DND-41 (cell line): Measurements from ENCODE around the gene SGCG.

Experiments used
- ATAC-seq: fragments of 200-7000 bp; cut with Tn5 transposase; 3 replicates; pipeline ENCODE4 v1.9.1; 2021; ENCODE audit warnings: low read depth; ENCODE audit not compliant: insufficient read depth
- DNase-seq: peaks from one replicate; pipeline ENCODE4 v3.0.0-alpha.2; 2020
- H2AFZ ChIP-seq: 2 replicates; pipeline ENCODE4 v1.6.0; 2012; ENCODE audit warnings: low read depth, low read length
- H3K27ac ChIP-seq: 2 replicates; pipeline ENCODE4 v1.5.1; 2012; ENCODE audit warnings: low read length, inconsistent platforms
- H3K27me3 ChIP-seq: fragments of 200-600 bp; sonication (generic); 2 replicates; pipeline ENCODE4 v1.6.0; 2012; ENCODE audit warnings: low read length, mild to moderate bottlenecking, inconsistent platforms; ENCODE audit not compliant: insufficient read depth, poor library complexity
- H3K36me3 ChIP-seq: 2 replicates; pipeline ENCODE4 v1.5.1; 2012; ENCODE audit warnings: low read length, inconsistent platforms; ENCODE audit not compliant: insufficient read depth
- H3K4me1 ChIP-seq: 2 replicates; pipeline ENCODE4 v1.5.1; 2012; ENCODE audit warnings: mild to moderate bottlenecking, low read length; ENCODE audit not compliant: insufficient read depth
- H3K4me2 ChIP-seq: 2 replicates; pipeline ENCODE4 v1.6.0; 2012; ENCODE audit warnings: mild to moderate bottlenecking, moderate library complexity, low read length, inconsistent platforms; ENCODE audit not compliant: insufficient read depth
- H3K4me3 ChIP-seq, 2 experiments: fragments of 200-600 bp in 1 of 2; shearing (Covaris generic) in 1 of 2; 2 replicates each; pipeline ENCODE4 v1.5.1; 2012 to 2016; ENCODE audit warnings: inconsistent platforms in 2 of 2, low read length in 2 of 2, mild to moderate bottlenecking in 2 of 2, low read depth in 1 of 2, moderate library complexity in 1 of 2
- H3K79me2 ChIP-seq: 2 replicates; pipeline ENCODE4 v1.6.0; 2012; ENCODE audit warnings: low read length, inconsistent platforms; ENCODE audit not compliant: insufficient read depth
- H3K9ac ChIP-seq: 2 replicates; pipeline ENCODE4 v1.6.0; 2012; ENCODE audit warnings: low read depth, mild to moderate bottlenecking, inconsistent platforms, low read length, moderate library complexity
- H3K9me3 ChIP-seq: 2 replicates; pipeline ENCODE4 v1.5.1; 2012; ENCODE audit warnings: low read length, moderate library complexity, mild to moderate bottlenecking, inconsistent platforms; ENCODE audit not compliant: insufficient read depth, severe bottlenecking
- H4K20me1 ChIP-seq: 2 replicates; pipeline ENCODE4 v1.6.0; 2012; ENCODE audit warnings: low read length; ENCODE audit not compliant: insufficient read depth
- CTCF ChIP-seq: IDR thresholded peaks from 2 replicates; pipeline ENCODE4 v1.5.1; 2012; ENCODE audit warnings: borderline replicate concordance, low read length, moderate library complexity, mild to moderate bottlenecking; ENCODE audit not compliant: poor library complexity, severe bottlenecking; ENCODE audit errors: extremely low read depth
- EZH2 ChIP-seq: IDR thresholded peaks from 3 replicates; pipeline ENCODE4 v1.6.1; 2012; ENCODE audit warnings: borderline replicate concordance, low read depth, mild to moderate bottlenecking, moderate library complexity, low read length, inconsistent platforms; ENCODE audit not compliant: severe bottlenecking

The SGCG gene

GRCh38 chr13:23350009-23350408 is 169.2 kb downstream of the SGCG start:
- Histone ChIP-seq H3K9ac (no peak overlapping the region), H3K79me2 (peaks cover 7% of the 10 kb centered on the region; the same call in 1 of the 2 replicates), H3K27me3 (no peaks in the 10 kb centered on the region), H2AFZ (no peak overlapping the region), H4K20me1 (peaks cover 9% of the 10 kb centered on the region; the same call in 1 of the 2 replicates), H3K27ac (no peak overlapping the region), H3K36me3 (peaks cover 87% of the 10 kb centered on the region), H3K4me1 (no peaks in the 10 kb centered on the region), H3K4me3 (no peak overlapping the region), H3K9me3 (no peaks in the 10 kb centered on the region), H3K4me2 (no peak overlapping the region)
- DNase-seq (no peak), ATAC-seq (no peak)
- TF ChIP-seq CTCF = no peak
- TF ChIP-seq EZH2 = no peak

GRCh38 chr13:23352161-23352560 is 171.4 kb downstream of the SGCG start:
- Histone ChIP-seq H3K4me1 (no peaks in the 10 kb centered on the region), H3K27ac (no peak overlapping the region), H3K27me3 (no peaks in the 10 kb centered on the region), H3K4me3 (no peak overlapping the region), H3K9ac (no peak overlapping the region), H3K79me2 (0 out of 2 replicates have a peak, but pooled peaks cover 5% of the 10 kb centered on the region), H3K9me3 (no peaks in the 10 kb centered on the region), H3K4me2 (no peak overlapping the region), H2AFZ (no peak overlapping the region), H4K20me1 (peaks cover 8% of the 10 kb centered on the region; the same call in 1 of the 2 replicates), H3K36me3 (peaks cover 95% of the 10 kb centered on the region)
- DNase-seq (no peak), ATAC-seq (no peak)
- no peak for TF ChIP-seq EZH2
- TF ChIP-seq CTCF = no peak

GRCh38 chr13:23354520-23354919 is 173.7 kb downstream of the SGCG start:
- H4K20me1 ChIP-seq = peaks cover 3% of the 10 kb centered on the region; the same call in 1 of the 2 replicates
- H3K9me3 ChIP-seq = no peaks in the 10 kb centered on the region
- DNase-seq (no peak), ATAC-seq (no peak)
- no peak overlapping the region for H3K27ac ChIP-seq
- no peak for TF ChIP-seq EZH2
- no peak overlapping the region for H3K9ac ChIP-seq
- no peaks in the 10 kb centered on the region for H3K27me3 ChIP-seq
- no peak overlapping the region for H2AFZ ChIP-seq
- H3K79me2 ChIP-seq = no peaks in the 10 kb centered on the region
- no peaks in the 10 kb centered on the region for H3K4me1 ChIP-seq
- H3K4me2 ChIP-seq = no peak overlapping the region
- peaks cover 91% of the 10 kb centered on the region for H3K36me3 ChIP-seq
- H3K4me3 ChIP-seq = no peak overlapping the region

GRCh38 chr13:23356368-23356767 is 175.6 kb downstream of the SGCG start:
- Histone ChIP-seq H3K36me3 (peaks cover 89% of the 10 kb centered on the region), H3K9me3 (no peaks in the 10 kb centered on the region), H4K20me1 (peaks cover 3% of the 10 kb centered on the region; the same call in 1 of the 2 replicates), H3K4me1 (no peaks in the 10 kb centered on the region), H3K9ac (no peak overlapping the region), H2AFZ (no peak overlapping the region), H3K4me2 (no peak overlapping the region), H3K79me2 (no peaks in the 10 kb centered on the region), H3K4me3 (no peak overlapping the region), H3K27me3 (no peaks in the 10 kb centered on the region), H3K27ac (no peak overlapping the region)
- ATAC-seq (no peak), DNase-seq (no peak)
- TF ChIP-seq CTCF (no peak), EZH2 (no peak)
